HepG2 (cell line): ENCODE measurements around the gene PACSIN1. TPM values are rescaled to one million over a fixed set of nuclear protein-coding genes. Genes with fewer than 3 reads are reported as not detected.

Source experiments
- ATAC-seq: fragments of 200-7000 bp; cut with Tn5 transposase; 3 replicates; pipeline ENCODE4 v1.9.1; 2020; ENCODE audit warnings: mild to moderate bottlenecking, moderate library complexity
- BruUV-seq: library from RNA; stranded (reverse); fragments of 400-500 nt; replicated peaks from 2 replicates; lab custom pipeline; 2021; lab: Mats Ljungman, UMichigan
- CTCF ChIA-PET: fragments of 300-600 bp; formaldehyde crosslinking; extraction: SDS; loops from one replicate; lab custom pipeline; 2021; ENCODE audit warnings: low total read pairs, inconsistent platforms, low intra/inter-chr PET ratio; lab: Yijun Ruan, JAX
- POLR2A ChIA-PET: fragments of 350-600 bp; sonication (Branson Sonifier 250); formaldehyde crosslinking; loops from one replicate; lab custom pipeline; 2020; ENCODE audit warnings: antibody characterized with exemption, inconsistent platforms; lab: Yijun Ruan, JAX
- DNase-seq: peaks from one replicate; pipeline ENCODE4 v3.0.0-alpha.2; 2015; ENCODE audit warnings: low spot score
- FAIRE-seq: peaks from 3 replicates; lab custom pipeline; 2011; peaks lifted over from hg19 to GRCh38; lab: Jason Lieb, UNC
- H2AFZ ChIP-seq: one replicate; pipeline ENCODE4 v1.6.1; 2011; ENCODE audit warnings: low read length, inconsistent platforms
- H3K27ac ChIP-seq: fragments of 300-600 bp; 3 replicates; pipeline ENCODE4 v1.8.0; 2011; ENCODE audit warnings: mixed run types, mild to moderate bottlenecking, mixed read lengths, low read length, inconsistent platforms; ENCODE audit not compliant: insufficient read depth; ENCODE audit errors: extremely low read length
- H3K27me3 ChIP-seq, 2 experiments: fragments of 200-600 bp in 1 of 2; 2 replicates in 1 of 2; 3 replicates in 1 of 2; pipeline versions ENCODE4 v1.6.0 to v1.8.0; 2011; ENCODE audit warnings: low read length in 2 of 2, mild to moderate bottlenecking in 2 of 2, moderate library complexity in 2 of 2, inconsistent platforms in 1 of 2; ENCODE audit not compliant: insufficient read depth in 2 of 2, control insufficient read depth in 1 of 2
- H3K36me3 ChIP-seq, 2 experiments: fragments of 200-600 bp in 1 of 2; replicated peaks in 1 of 2; 2 replicates in 1 of 2; 3 replicates in 1 of 2; pipeline versions ENCODE4 v1.5.1 to v1.8.0; 2011; ENCODE audit warnings: low read length in 2 of 2, inconsistent platforms in 1 of 2; ENCODE audit not compliant: insufficient read depth in 2 of 2, control insufficient read depth in 1 of 2
- H3K4me1 ChIP-seq: 2 replicates; pipeline ENCODE4 v1.5.1; 2012; ENCODE audit warnings: low read length, inconsistent platforms; ENCODE audit not compliant: insufficient read depth
- H3K4me2 ChIP-seq: 2 replicates; pipeline ENCODE4 v1.6.0; 2011; ENCODE audit warnings: low read depth, low read length, inconsistent platforms
- H3K4me3 ChIP-seq, 3 experiments: fragments of 200-600 bp in 1 of 3; sonication (generic), shearing (Covaris generic) in 1 of 3; replicated peaks in 1 of 3; 2 replicates each; pipeline ENCODE4 v1.5.1; 2011 to 2016; ENCODE audit warnings: low read length in 3 of 3, inconsistent platforms in 2 of 3, low read depth in 2 of 3, mild to moderate bottlenecking in 2 of 3, control low read depth in 1 of 3, mixed read lengths in 1 of 3; ENCODE audit not compliant: insufficient read depth in 1 of 3
- H3K79me2 ChIP-seq: one replicate; pipeline ENCODE4 v1.6.1; 2011; ENCODE audit warnings: low read length, inconsistent platforms; ENCODE audit not compliant: insufficient read depth
- H3K9ac ChIP-seq: 2 replicates; pipeline ENCODE4 v1.6.0; 2011; ENCODE audit warnings: mild to moderate bottlenecking, low read depth, low read length, inconsistent platforms; ENCODE audit not compliant: insufficient read depth
- H3K9me3 ChIP-seq: 2 replicates; pipeline ENCODE4 v1.5.1; 2012; ENCODE audit warnings: mild to moderate bottlenecking, low read length
- H4K20me1 ChIP-seq: 2 replicates; pipeline ENCODE4 v1.6.0; 2011; ENCODE audit warnings: inconsistent platforms, mild to moderate bottlenecking, low read length, moderate library complexity; ENCODE audit not compliant: insufficient read depth
- BCL3 ChIP-seq: sonication (generic); formaldehyde crosslinking; IDR thresholded peaks from 2 replicates; pipeline ENCODE4 v1.5.1; 2020; ENCODE audit warnings: mild to moderate bottlenecking, missing genetic modification reagents, moderate library complexity
- CREB1 ChIP-seq, 2 experiments: fragments of 450-650 bp in 1 of 2; IDR thresholded peaks; 2 replicates each; pipeline ENCODE4 v1.6.1; 2016 to 2017; ENCODE audit warnings: control low read depth in 1 of 2, mild to moderate bottlenecking in 1 of 2, missing compliant biosample characterization in 1 of 2, missing genetic modification characterization in 1 of 2
- CSRNP2 ChIP-seq: sonication (generic); formaldehyde crosslinking; conservative IDR thresholded peaks from 2 replicates; pipeline ENCODE4 v1.8.0; 2022; ENCODE audit warnings: low read depth, missing genetic modification reagents
- KDM1A ChIP-seq: IDR thresholded peaks from 2 replicates; pipeline ENCODE4 v1.6.1; 2016; ENCODE audit warnings: missing compliant biosample characterization
- MEF2D ChIP-seq: sonication (generic); formaldehyde crosslinking; IDR thresholded peaks from 2 replicates; pipeline ENCODE4 v1.5.1; 2020; ENCODE audit warnings: mild to moderate bottlenecking, missing genetic modification reagents
- POLR2G ChIP-seq: fragments of 200-400 bp; formaldehyde crosslinking; IDR thresholded peaks from 2 replicates; pipeline ENCODE4 v1.6.1; 2018; ENCODE audit warnings: mild to moderate bottlenecking, low read depth, low read length, moderate library complexity
- RFXAP ChIP-seq: sonication (generic); formaldehyde crosslinking; IDR thresholded peaks from 2 replicates; pipeline ENCODE4 v1.4.0; 2020; ENCODE audit warnings: missing genetic modification reagents, borderline replicate concordance
- SALL2 ChIP-seq: sonication (generic); formaldehyde crosslinking; IDR thresholded peaks from 2 replicates; pipeline ENCODE4 v1.8.1; 2023; ENCODE audit warnings: mild to moderate bottlenecking, missing genetic modification reagents, inconsistent platforms
- ZBTB20 ChIP-seq: sonication (generic); formaldehyde crosslinking; IDR thresholded peaks from 2 replicates; pipeline ENCODE4 v1.8.1; 2023; ENCODE audit warnings: missing genetic modification reagents, low read depth, mild to moderate bottlenecking, borderline replicate concordance
- ZBTB7B ChIP-seq: sonication (generic); formaldehyde crosslinking; IDR thresholded peaks from 2 replicates; pipeline ENCODE4 v1.4.0; 2020; ENCODE audit warnings: missing genetic modification reagents
- ZMYM2 ChIP-seq: sonication (generic); formaldehyde crosslinking; IDR thresholded peaks from 2 replicates; pipeline ENCODE4 v1.8.0; 2022; ENCODE audit warnings: mild to moderate bottlenecking, missing genetic modification reagents
- ZMYM3 ChIP-seq: sonication (generic); formaldehyde crosslinking; IDR thresholded peaks from 2 replicates; pipeline ENCODE4 v1.5.1; 2020; ENCODE audit warnings: mild to moderate bottlenecking, missing genetic modification reagents
- ZNF354B ChIP-seq: sonication (generic); formaldehyde crosslinking; IDR thresholded peaks from 2 replicates; pipeline ENCODE4 v1.8.0; 2022; ENCODE audit warnings: mild to moderate bottlenecking, missing genetic modification reagents
- ZNF644 ChIP-seq: IDR thresholded peaks from 2 replicates; pipeline ENCODE4 v1.6.1; 2016; ENCODE audit warnings: low read depth
- ZNF724P ChIP-seq: sonication (generic); formaldehyde crosslinking; IDR thresholded peaks from 2 replicates; pipeline ENCODE4 v1.8.0; 2022; ENCODE audit warnings: missing genetic modification reagents, borderline replicate concordance
- ZNF768 ChIP-seq: sonication (generic); formaldehyde crosslinking; IDR thresholded peaks from 2 replicates; pipeline ENCODE4 v1.4.0; 2020; ENCODE audit warnings: missing genetic modification reagents
- whole genome bisulfite sequencing: methylation state at CpG from one replicate; pipeline ENCODE4 v1.1.6; 2017; ENCODE audit warnings: low lambda C conversion rate; 5-methylcytosine and 5-hydroxymethylcytosine counted together
- in situ Hi-C: cut with HindIII; loops from 2 replicates; pipeline ENCODE4 v1.10.0; 2017; ENCODE audit warnings: low pct_unique_long_range_greater_than_20kb; ENCODE audit not compliant: extremely low pct_ligation_motif_present
- intact Hi-C: fragments of 100-400 bp; cut with micrococcal nuclease; formaldehyde crosslinking; loops from one replicate; pipeline ENCODE4 v1.10.0; 2022; ENCODE audit not compliant: unreplicated experiment
- polyA plus RNA-seq, 8 experiments: library from polyadenylated mRNA; depleted of rRNA in 3 of 8; stranded (reverse) in 7 of 8; unstranded in 1 of 8; fragments of >200 nt; fragmentation: Illumina TruSeq in 4 of 8; extraction: Trizol in 4 of 8; gene quantifications; 2 replicates each; pipeline versions ENCODE4 v1.2.1 to v1.2.3, GENCODE V29; 2011 to 2016; ENCODE audit warnings: low read depth in 4 of 8, missing spikeins in 1 of 8, mixed read lengths in 1 of 8; ENCODE audit not compliant: insufficient read depth in 1 of 8
- total RNA-seq, 5 experiments: library from RNA; depleted of rRNA; stranded (reverse); fragments of >200 nt; fragmentation: Illumina TruSeq; extraction: Trizol; gene quantifications; 2 replicates each; pipeline ENCODE4 v1.2.3, GENCODE V29; 2016; ENCODE audit warnings: low read depth in 1 of 5

PACSIN1 gene
- total and polyA plus RNA-seq, 2 of the 13 experiments (the other 11 are each of a cell fraction or from before 2014, with no cell fraction given): not detected

GRCh38 chr6:34564181-34564580, 98.3 kb downstream of the PACSIN1 start:
- Histone ChIP-seq H3K9me3 (no peaks in the 10 kb centered on the region), H2AFZ (no peak overlapping the region), H3K4me2 (no peak overlapping the region), H3K27ac (no peak overlapping the region), H3K79me2 (no peaks in the 10 kb centered on the region), H3K27me3 (peaks cover 6 to 42% of the 10 kb centered on the region in 2 experiments; a peak in 4 of 5 replicates), H3K4me1 (peaks cover 72% of the 10 kb centered on the region), H3K4me3 (no peak overlapping the region), H4K20me1 (no peaks in the 10 kb centered on the region)
- no TSS peak for BruUV-seq
- no peak for DNase-seq
- ChIA-PET CTCF (no interaction called here), POLR2A (interaction anchor here (0.5 to 1.2 kb wide), 2 partner anchors 38 to 68 kb away, joined by 3 to 4 read pairs; no protein-coding TSS in a partner anchor)
- intact Hi-C loops: loop anchor here (5.0 kb wide), 2 partner anchors 33 to 402 kb away; no protein-coding TSS in a partner anchor
- 65% methylated on average over 5 of the region's 5 CpGs for WGBS
- TF ChIP-seq ZMYM3 (CRISPR knock-in tag) (peak; percentile 68; the same call in 1 of the 2 replicates), ZNF768 (CRISPR knock-in tag) (peak; percentile 99), KDM1A (CRISPR knock-in tag) (0 out of 2 replicates have a peak, but pooled peaks have one; percentile 25), ZBTB7B (CRISPR knock-in tag) (no peak)
- TF ChIP-seq, all 625 proteins: peak for 3
- Histone ChIP-seq H3K36me3 (no peaks in the 10 kb centered on the region), H3K9ac (no peak overlapping the region)
- in situ Hi-C loops: no loop called here
- no peak for ATAC-seq
- FAIRE-seq: no peak

- FAIRE-seq (no peak), ATAC-seq (no peak), DNase-seq (no peak)
- H3K27me3 ChIP-seq: peaks cover 6 to 44% of the 10 kb centered on the region in 2 experiments; a peak in 4 of 5 replicates
- H3K79me2 ChIP-seq: no peaks in the 10 kb centered on the region
- WGBS: 32% methylated on average over 5 of the region's 5 CpGs
- no peak overlapping the region for H3K9ac ChIP-seq
- no peaks in the 10 kb centered on the region for H3K36me3 ChIP-seq
- no TSS peak for BruUV-seq
- in situ Hi-C loops: no loop called here
- peaks cover 71% of the 10 kb centered on the region for H3K4me1 ChIP-seq
- intact Hi-C loops: no loop called here
- H3K27ac ChIP-seq: no peak overlapping the region
- H2AFZ ChIP-seq: no peak overlapping the region
- H3K4me2 ChIP-seq: no peak overlapping the region
- ChIA-PET CTCF (no interaction called here), POLR2A (no interaction called here)
- no peaks in the 10 kb centered on the region for H4K20me1 ChIP-seq
- H3K4me3 ChIP-seq: no peak overlapping the region; a peak in 1 of 6 replicates
- H3K9me3 ChIP-seq: no peaks in the 10 kb centered on the region
- TF ChIP-seq ZMYM2 (CRISPR knock-in tag) (no peak), ZBTB20 (CRISPR knock-in tag) (no peak), MEF2D (no peak), ZNF354B (no peak), RFXAP (CRISPR knock-in tag) (no peak), CREB1 (IDR thresholded peaks at IDR 0.05) (peak; percentile 54; the same call in 1 of the 2 replicates), CREB1 (CRISPR knock-in tag; IDR thresholded peaks at IDR 0.05) (no peak), SALL2 (CRISPR knock-in tag) (no peak), POLR2G (no peak), ZNF724P (no peak), BCL3 (CRISPR knock-in tag) (no peak), CSRNP2 (CRISPR knock-in tag) (no peak), ZNF644 (no peak)
Observed at GRCh38 chr6:34565722-34566137, 99.9 kb downstream of the PACSIN1 start.
